Gastrocnemius medialis (tissue), 4 donors: ENCODE results near the gene CFAP46.

Experiments used
- POLR2A ChIP-seq, 2 donors: fragments of 450-650 bp; IDR thresholded peaks; one replicate each; pipeline ENCODE4 v1.6.1; 2017; ENCODE audit warnings: antibody characterized with exemption in 2 of 2, mild to moderate bottlenecking in 2 of 2, moderate library complexity in 2 of 2
- TF ChIP-seq, protein P1 (sequence below), 5 experiments: fragments of 450-650 bp in 3 of 5; fragments of 200-600 bp in 2 of 5; sonication (generic) in 2 of 5; IDR thresholded peaks in 4 of 5; conservative IDR thresholded peaks in 1 of 5; 1 replicate in 4 of 5; 2 replicates in 1 of 5; pipeline ENCODE4 v1.5.1; 2016 to 2019; ENCODE audit warnings: antibody characterized with exemption in 5 of 5, mild to moderate bottlenecking in 3 of 5, moderate library complexity in 3 of 5

- TF ChIP-seq, protein P1, sequence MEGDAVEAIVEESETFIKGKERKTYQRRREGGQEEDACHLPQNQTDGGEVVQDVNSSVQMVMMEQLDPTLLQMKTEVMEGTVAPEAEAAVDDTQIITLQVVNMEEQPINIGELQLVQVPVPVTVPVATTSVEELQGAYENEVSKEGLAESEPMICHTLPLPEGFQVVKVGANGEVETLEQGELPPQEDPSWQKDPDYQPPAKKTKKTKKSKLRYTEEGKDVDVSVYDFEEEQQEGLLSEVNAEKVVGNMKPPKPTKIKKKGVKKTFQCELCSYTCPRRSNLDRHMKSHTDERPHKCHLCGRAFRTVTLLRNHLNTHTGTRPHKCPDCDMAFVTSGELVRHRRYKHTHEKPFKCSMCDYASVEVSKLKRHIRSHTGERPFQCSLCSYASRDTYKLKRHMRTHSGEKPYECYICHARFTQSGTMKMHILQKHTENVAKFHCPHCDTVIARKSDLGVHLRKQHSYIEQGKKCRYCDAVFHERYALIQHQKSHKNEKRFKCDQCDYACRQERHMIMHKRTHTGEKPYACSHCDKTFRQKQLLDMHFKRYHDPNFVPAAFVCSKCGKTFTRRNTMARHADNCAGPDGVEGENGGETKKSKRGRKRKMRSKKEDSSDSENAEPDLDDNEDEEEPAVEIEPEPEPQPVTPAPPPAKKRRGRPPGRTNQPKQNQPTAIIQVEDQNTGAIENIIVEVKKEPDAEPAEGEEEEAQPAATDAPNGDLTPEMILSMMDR (IDR thresholded peaks at IDR 0.05 in 4 of 5, conservative IDR thresholded peaks at IDR 0.05 in 1 of 5) = no peak
- TF ChIP-seq POLR2A (IDR thresholded peaks at IDR 0.05) = no peak
Measured at GRCh38 chr10:132940791-132941465, 1.4 kb downstream of the CFAP46 start.
